H9 (cell line): ENCODE measurements around the gene SCT. TPM values are rescaled to one million over a fixed set of nuclear protein-coding genes. Genes with fewer than 3 reads are reported as not detected.

Experiments
- DNase-seq: peaks from one replicate; pipeline ENCODE4 v3.0.0-alpha.2; 2017
- H2AFZ ChIP-seq: one replicate; pipeline ENCODE4 v1.6.1; 2013; ENCODE audit warnings: mild to moderate bottlenecking, low read length, control low read depth, moderate library complexity
- H2AK5ac ChIP-seq: 2 replicates; pipeline ENCODE4 v1.6.1; 2013; ENCODE audit warnings: low read length, control low read depth, mixed read lengths; ENCODE audit not compliant: insufficient read length
- H2BK120ac ChIP-seq: one replicate; pipeline ENCODE4 v1.6.1; 2013; ENCODE audit warnings: low read depth, mild to moderate bottlenecking, low read length, control low read depth, inconsistent platforms; ENCODE audit not compliant: poor library complexity, severe bottlenecking
- H2BK12ac ChIP-seq: 2 replicates; pipeline ENCODE4 v1.6.1; 2013; ENCODE audit warnings: low read length, control low read depth, mixed read lengths, low read depth; ENCODE audit not compliant: insufficient read length
- H2BK15ac ChIP-seq: 2 replicates; pipeline ENCODE4 v1.6.1; 2013; ENCODE audit warnings: low read depth, low read length, control low read depth
- H2BK20ac ChIP-seq: one replicate; pipeline ENCODE4 v1.6.1; 2013; ENCODE audit warnings: low read depth, mild to moderate bottlenecking, low read length, control low read depth, inconsistent platforms; ENCODE audit not compliant: poor library complexity, severe bottlenecking
- H2BK5ac ChIP-seq: 2 replicates; pipeline ENCODE4 v1.6.1; 2013; ENCODE audit warnings: low read length, control low read depth, mixed read lengths; ENCODE audit not compliant: insufficient read length
- H3K14ac ChIP-seq: 2 replicates; pipeline ENCODE4 v1.6.1; 2013; ENCODE audit warnings: low read length, control low read depth; ENCODE audit not compliant: insufficient read depth
- H3K18ac ChIP-seq: 2 replicates; pipeline ENCODE4 v1.6.1; 2013; ENCODE audit warnings: low read depth, mild to moderate bottlenecking, mixed read lengths, low read length, control low read depth; ENCODE audit not compliant: insufficient read length
- H3K23ac ChIP-seq: 2 replicates; pipeline ENCODE4 v1.6.1; 2013; ENCODE audit warnings: low read length, control low read depth, mixed read lengths, low read depth; ENCODE audit not compliant: insufficient read length
- H3K23me2 ChIP-seq: 2 replicates; pipeline ENCODE4 v1.6.1; 2013; ENCODE audit warnings: low read depth, mild to moderate bottlenecking, mixed read lengths, low read length, control low read depth; ENCODE audit not compliant: insufficient read length, poor library complexity, severe bottlenecking
- H3K27ac ChIP-seq: 2 replicates; pipeline ENCODE4 v1.5.1; 2013; ENCODE audit warnings: low read length, control low read depth, mixed read lengths, low read depth; ENCODE audit not compliant: insufficient read length
- H3K27me3 ChIP-seq: 2 replicates; pipeline ENCODE4 v1.6.1; 2013; ENCODE audit warnings: low read length, control low read depth, inconsistent platforms; ENCODE audit not compliant: insufficient read depth
- H3K4ac ChIP-seq: 2 replicates; pipeline ENCODE4 v1.6.1; 2013; ENCODE audit warnings: low read depth, mild to moderate bottlenecking, control low read depth, inconsistent platforms, low read length, moderate library complexity
- H3K4me1 ChIP-seq: 2 replicates; pipeline ENCODE4 v1.6.1; 2013; ENCODE audit warnings: low read length, control low read depth, inconsistent platforms; ENCODE audit not compliant: insufficient read depth
- H3K4me2 ChIP-seq: 2 replicates; pipeline ENCODE4 v1.6.1; 2013; ENCODE audit warnings: low read length, control low read depth, mixed read lengths; ENCODE audit not compliant: insufficient read length, insufficient read depth
- H3K56ac ChIP-seq: 2 replicates; pipeline ENCODE4 v1.6.1; 2013; ENCODE audit warnings: low read depth, mild to moderate bottlenecking, mixed read lengths, low read length, control low read depth; ENCODE audit not compliant: insufficient read length
- H3K79me1 ChIP-seq: 2 replicates; pipeline ENCODE4 v1.6.1; 2013; ENCODE audit warnings: low read depth, mild to moderate bottlenecking, moderate library complexity, low read length, control low read depth, inconsistent platforms; ENCODE audit not compliant: insufficient read depth, poor library complexity, severe bottlenecking
- H3K79me2 ChIP-seq: 2 replicates; pipeline ENCODE4 v1.6.1; 2013; ENCODE audit warnings: low read length, control low read depth, inconsistent platforms; ENCODE audit not compliant: insufficient read depth
- H3K9ac ChIP-seq: 2 replicates; pipeline ENCODE4 v1.6.1; 2013; ENCODE audit warnings: low read length, control low read depth, mixed read lengths; ENCODE audit not compliant: insufficient read length; ENCODE audit errors: extremely low read depth
- H3K9me3 ChIP-seq: one replicate; pipeline ENCODE4 v1.6.1; 2013; ENCODE audit warnings: low read depth, low read length, inconsistent platforms; ENCODE audit not compliant: control insufficient read depth
- H3T11ph ChIP-seq: one replicate; pipeline ENCODE4 v1.6.1; 2013; ENCODE audit warnings: mild to moderate bottlenecking, low read length, control low read depth, inconsistent platforms
- H4K20me1 ChIP-seq: one replicate; pipeline ENCODE4 v1.6.1; 2013; ENCODE audit not compliant: control insufficient read depth, insufficient read length, insufficient read depth
- H4K5ac ChIP-seq: 2 replicates; pipeline ENCODE4 v1.6.1; 2013; ENCODE audit warnings: low read depth, mild to moderate bottlenecking, mixed read lengths, low read length, control low read depth; ENCODE audit not compliant: insufficient read length
- H4K8ac ChIP-seq: replicated peaks from 2 replicates; pipeline ENCODE4 v1.6.1; 2013; ENCODE audit warnings: low read length, control low read depth, mixed read lengths, low read depth; ENCODE audit not compliant: insufficient read length
- H4K91ac ChIP-seq: 2 replicates; pipeline ENCODE4 v1.6.1; 2013; ENCODE audit warnings: low read depth, mild to moderate bottlenecking, moderate library complexity, mixed read lengths, low read length, control low read depth; ENCODE audit not compliant: insufficient read length
- H3K27ac Mint-ChIP-seq, 3 experiments: 2 replicates in 2 of 3; 3 replicates in 1 of 3; pipeline ENCODE4 v1.8.0; 2020 to 2021; ENCODE audit warnings: mixed read lengths in 3 of 3, mild to moderate bottlenecking in 1 of 3, moderate library complexity in 1 of 3
- H3K27me3 Mint-ChIP-seq: 2 replicates; pipeline ENCODE4 v1.8.0; 2021; ENCODE audit warnings: low read depth, mild to moderate bottlenecking, moderate library complexity, mixed read lengths
- H3K36me3 Mint-ChIP-seq, 3 experiments: 2 replicates in 2 of 3; 3 replicates in 1 of 3; pipeline ENCODE4 v1.8.0; 2020 to 2021; ENCODE audit warnings: low read depth in 3 of 3, mixed read lengths in 3 of 3; ENCODE audit not compliant: insufficient read depth in 1 of 3
- H3K4me1 Mint-ChIP-seq, 2 experiments: 2 replicates each; pipeline ENCODE4 v1.8.0; 2020; ENCODE audit warnings: mixed read lengths in 2 of 2
- H3K4me3 Mint-ChIP-seq, 2 experiments: 2 replicates in 1 of 2; 3 replicates in 1 of 2; pipeline ENCODE4 v1.8.0; 2020 to 2021; ENCODE audit warnings: mild to moderate bottlenecking in 2 of 2, mixed read lengths in 2 of 2, moderate library complexity in 1 of 2
- H3K9me3 Mint-ChIP-seq, 2 experiments: 2 replicates in 1 of 2; 3 replicates in 1 of 2; pipeline ENCODE4 v1.8.0; 2020; ENCODE audit warnings: mild to moderate bottlenecking in 2 of 2, mixed read lengths in 2 of 2, moderate library complexity in 1 of 2
- WGBS: extraction: QIAGEN DNeasy Blood & Tissue Kit; methylation state at CpG from one replicate; pipeline ENCODE4 v1.1.7; 2013; ENCODE audit warnings: missing lambda C conversion rate, low lambda C conversion rate, mixed read lengths; ENCODE audit not compliant: insufficient read length; ENCODE audit errors: extremely low coverage; 5-methylcytosine and 5-hydroxymethylcytosine counted together
- total RNA-seq: library from RNA; stranded (reverse); gene quantifications from 2 replicates; pipeline ENCODE4 v1.2.1, GENCODE V29; 2021
- TF ChIP-seq, protein P1 (sequence below): fragments of 200-600 bp; sonication (generic); conservative IDR thresholded peaks from 3 replicates; pipeline ENCODE4 v1.8.0; 2021; ENCODE audit warnings: antibody characterized with exemption, mild to moderate bottlenecking

SCT gene
- total RNA-seq, 1 experiment from 2014 or later = 1.8 TPM

DNA sequence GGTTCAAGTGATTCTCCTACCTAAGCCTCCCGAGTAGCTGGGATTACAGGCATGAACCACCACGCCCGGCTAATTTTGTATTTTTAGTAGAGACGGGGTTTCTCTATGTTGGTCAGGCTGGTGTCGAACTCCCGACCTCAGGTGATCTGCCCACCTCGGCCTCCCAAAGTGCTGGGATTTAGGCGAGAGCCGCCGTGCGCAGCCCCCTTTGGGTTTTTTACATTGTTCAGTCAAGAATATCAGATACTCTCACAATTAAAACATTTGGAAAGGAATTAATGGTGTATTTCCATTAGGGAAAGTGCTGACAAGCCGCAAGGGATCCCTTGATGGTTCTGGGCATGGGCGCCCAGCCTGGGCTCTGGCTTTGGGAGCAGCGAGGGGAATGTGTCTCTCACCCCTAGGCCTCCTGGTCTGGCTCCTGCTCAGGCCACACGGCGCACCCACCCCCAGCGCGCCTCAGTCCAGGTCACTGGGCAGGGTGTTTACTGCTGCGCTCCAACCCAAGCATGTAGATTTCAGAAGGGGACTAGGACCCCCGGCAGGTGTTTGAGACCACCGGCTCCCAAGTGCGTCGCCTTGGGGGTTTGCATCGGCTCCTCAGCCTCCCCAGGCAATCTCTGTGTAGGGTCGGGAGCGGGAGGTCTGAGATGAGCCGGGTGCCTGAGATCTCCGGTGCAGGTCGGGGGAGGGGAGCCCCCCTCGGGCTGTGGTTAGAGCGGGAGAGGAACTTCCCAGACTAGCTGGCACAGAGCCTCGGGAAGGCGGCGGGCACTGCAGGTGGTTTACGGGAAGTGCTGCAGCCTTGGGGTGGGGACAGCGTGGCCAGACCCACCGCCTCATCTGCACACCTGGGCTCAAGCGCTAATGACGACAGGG is 10.4 kb downstream of the SCT start:
- no peaks in the 10 kb centered on the region for H3K27me3 Mint-ChIP-seq
- H4K91ac ChIP-seq = no peak overlapping the region
- H3K18ac ChIP-seq = no peak overlapping the region
- no peak overlapping the region for H2BK5ac ChIP-seq
- H3K9me3 Mint-ChIP-seq = no peaks in the 10 kb centered on the region
- H3K56ac ChIP-seq = no peak overlapping the region
- H4K5ac ChIP-seq = no peak overlapping the region
- H3K27ac ChIP-seq = no peak overlapping the region
- no peak overlapping the region for H2BK15ac ChIP-seq
- H3K9ac ChIP-seq = no peak overlapping the region
- H3K27me3 ChIP-seq = no peaks in the 10 kb centered on the region
- no peaks in the 10 kb centered on the region for H3K9me3 ChIP-seq
- H3K23ac ChIP-seq = no peak overlapping the region
- no peak overlapping the region for H3T11ph ChIP-seq
- no peak overlapping the region for H4K8ac ChIP-seq
- H2BK120ac ChIP-seq = no peak overlapping the region
- no CpG with 5 or more reads among the region's 39 CpGs for WGBS
- peaks cover 3 to 13% (median 12%) of the 10 kb centered on the region in 3 experiments; a peak in 6 of 7 replicates for H3K36me3 Mint-ChIP-seq
- H2BK20ac ChIP-seq = no peak overlapping the region
- H4K20me1 ChIP-seq = no peaks in the 10 kb centered on the region
- H3K23me2 ChIP-seq = peaks cover 4% of the 10 kb centered on the region
- no peaks in the 10 kb centered on the region for H3K4me1 ChIP-seq
- peaks cover 4 to 6% of the 10 kb centered on the region in 2 experiments; a peak in 3 of 4 replicates for H3K4me1 Mint-ChIP-seq
- no peak overlapping the region for H2BK12ac ChIP-seq
- peak overlapping the region; percentile 73 to 82; a peak in 4 of 5 replicates for H3K4me3 Mint-ChIP-seq
- H2AFZ ChIP-seq = no peak overlapping the region
- peak overlapping the region; percentile 35 for H3K4me2 ChIP-seq
- no peak overlapping the region for H3K14ac ChIP-seq
- TF ChIP-seq, protein P1, sequence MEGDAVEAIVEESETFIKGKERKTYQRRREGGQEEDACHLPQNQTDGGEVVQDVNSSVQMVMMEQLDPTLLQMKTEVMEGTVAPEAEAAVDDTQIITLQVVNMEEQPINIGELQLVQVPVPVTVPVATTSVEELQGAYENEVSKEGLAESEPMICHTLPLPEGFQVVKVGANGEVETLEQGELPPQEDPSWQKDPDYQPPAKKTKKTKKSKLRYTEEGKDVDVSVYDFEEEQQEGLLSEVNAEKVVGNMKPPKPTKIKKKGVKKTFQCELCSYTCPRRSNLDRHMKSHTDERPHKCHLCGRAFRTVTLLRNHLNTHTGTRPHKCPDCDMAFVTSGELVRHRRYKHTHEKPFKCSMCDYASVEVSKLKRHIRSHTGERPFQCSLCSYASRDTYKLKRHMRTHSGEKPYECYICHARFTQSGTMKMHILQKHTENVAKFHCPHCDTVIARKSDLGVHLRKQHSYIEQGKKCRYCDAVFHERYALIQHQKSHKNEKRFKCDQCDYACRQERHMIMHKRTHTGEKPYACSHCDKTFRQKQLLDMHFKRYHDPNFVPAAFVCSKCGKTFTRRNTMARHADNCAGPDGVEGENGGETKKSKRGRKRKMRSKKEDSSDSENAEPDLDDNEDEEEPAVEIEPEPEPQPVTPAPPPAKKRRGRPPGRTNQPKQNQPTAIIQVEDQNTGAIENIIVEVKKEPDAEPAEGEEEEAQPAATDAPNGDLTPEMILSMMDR = no peak
- H3K79me1 ChIP-seq = no peaks in the 10 kb centered on the region
- no peak overlapping the region for H3K4ac ChIP-seq
- H2AK5ac ChIP-seq = no peak overlapping the region
- H3K79me2 ChIP-seq = no peaks in the 10 kb centered on the region
- H3K27ac Mint-ChIP-seq = peak overlapping the region in 1 of 3 experiments; percentile 44; a peak in 1 of 7 replicates
- DNase-seq = no peak
